OCI-LY7 (cell line): ENCODE measurements around the gene ANKLE1. TPM values are rescaled to one million over a fixed set of nuclear protein-coding genes. Genes with fewer than 3 reads are reported as not detected.

ENCODE experiments used
- BruUV-seq: library from RNA; stranded (reverse); fragments of 400-500 nt; replicated peaks from 2 replicates; lab custom pipeline; 2021; lab: Mats Ljungman, UMichigan
- CTCF ChIA-PET: fragments of 300-600 bp; sonication (Branson Sonifier 250); formaldehyde crosslinking; loops from one replicate; lab custom pipeline; 2022; ENCODE audit warnings: antibody characterized with exemption; ENCODE audit not compliant: unreplicated experiment; lab: Charles Lee
- POLR2A ChIA-PET: fragments of 300-600 bp; sonication (Branson Sonifier 250); formaldehyde crosslinking; loops from one replicate; lab custom pipeline; 2022; ENCODE audit warnings: antibody characterized with exemption; lab: Charles Lee
- DNase-seq: peaks from one replicate; pipeline ENCODE4 v3.0.0-alpha.2; 2015; ENCODE audit warnings: low spot score
- H2AFZ ChIP-seq: fragments of 200-600 bp; sonication (generic), shearing (Covaris generic); 2 replicates; pipeline ENCODE4 v1.6.1; 2014; ENCODE audit warnings: mild to moderate bottlenecking, antibody characterized with exemption, low read length, moderate library complexity
- H3K27ac ChIP-seq: fragments of 200-600 bp; sonication (generic); 2 replicates; pipeline ENCODE4 v1.5.1; 2014; ENCODE audit warnings: mixed run types, low read depth, mild to moderate bottlenecking, moderate library complexity, low read length, inconsistent platforms; ENCODE audit not compliant: poor library complexity, severe bottlenecking
- H3K36me3 ChIP-seq: fragments of 200-600 bp; sonication (generic); 2 replicates; pipeline ENCODE4 v1.6.1; 2014; ENCODE audit warnings: mild to moderate bottlenecking, antibody characterized with exemption, low read length, moderate library complexity, mixed read lengths; ENCODE audit not compliant: insufficient read depth
- H3K4me1 ChIP-seq: fragments of 200-600 bp; sonication (generic); 2 replicates; pipeline ENCODE4 v1.5.1; 2014; ENCODE audit warnings: mild to moderate bottlenecking, low read length; ENCODE audit not compliant: insufficient read depth, poor library complexity, severe bottlenecking
- H3K4me2 ChIP-seq: fragments of 200-600 bp; sonication (generic); 2 replicates; pipeline ENCODE4 v1.6.1; 2014; ENCODE audit warnings: mild to moderate bottlenecking, low read length
- H3K4me3 ChIP-seq: fragments of 200-600 bp; sonication (generic); 2 replicates; pipeline ENCODE4 v1.5.1; 2014; ENCODE audit warnings: mild to moderate bottlenecking, low read depth, low read length; ENCODE audit not compliant: poor library complexity, severe bottlenecking
- H3K79me2 ChIP-seq: fragments of 200-600 bp; sonication (generic); 2 replicates; pipeline ENCODE4 v1.6.1; 2016; ENCODE audit warnings: low read depth, mild to moderate bottlenecking, low read length, moderate library complexity, mixed read lengths; ENCODE audit not compliant: insufficient read depth
- H3K9me2 ChIP-seq: fragments of 200-600 bp; sonication (generic); 2 replicates; pipeline ENCODE4 v1.6.1; 2016; ENCODE audit warnings: mild to moderate bottlenecking, low read length, mixed read lengths; ENCODE audit not compliant: insufficient read depth
- H3K9me3 ChIP-seq: fragments of 200-600 bp; sonication (generic); 2 replicates; pipeline ENCODE4 v1.6.1; 2014; ENCODE audit warnings: mild to moderate bottlenecking, mixed run types, low read length, mixed read lengths
- H4K20me1 ChIP-seq: fragments of 200-600 bp; sonication (generic); 2 replicates; pipeline ENCODE4 v1.6.1; 2014; ENCODE audit warnings: mild to moderate bottlenecking, antibody characterized with exemption, low read length, moderate library complexity, mixed read lengths; ENCODE audit not compliant: insufficient read depth
- EZH2phosphoT487 ChIP-seq: fragments of 200-600 bp; sonication (generic); IDR thresholded peaks from 2 replicates; pipeline ENCODE4 v1.6.1; 2018; ENCODE audit warnings: low read depth, borderline replicate concordance, mild to moderate bottlenecking, mixed run types, antibody characterized with exemption, low read length, moderate library complexity, mixed read lengths
- intact Hi-C: fragments of 100-400 bp; cut with micrococcal nuclease; formaldehyde crosslinking; loops from one replicate; pipeline ENCODE4 v1.10.0; 2022; ENCODE audit not compliant: unreplicated experiment
- total RNA-seq, 2 experiments: library from RNA; depleted of rRNA in 1 of 2; stranded (reverse); fragments of >200 nt in 1 of 2; shearing (Covaris generic) in 1 of 2; gene quantifications; 2 replicates each; pipeline ENCODE4 v1.2.3, GENCODE V29; 2014 to 2022
- TF ChIP-seq, protein P1 (sequence below): fragments of 200-600 bp; sonication (generic); conservative IDR thresholded peaks from 2 replicates; pipeline ENCODE4 v1.5.1; 2014; ENCODE audit warnings: mild to moderate bottlenecking, antibody characterized with exemption, low read length, moderate library complexity, mixed read lengths

Gene ANKLE1
- total RNA-seq, 2 experiments from 2014 or later, result 45.1 to 59.4 TPM

DNA sequence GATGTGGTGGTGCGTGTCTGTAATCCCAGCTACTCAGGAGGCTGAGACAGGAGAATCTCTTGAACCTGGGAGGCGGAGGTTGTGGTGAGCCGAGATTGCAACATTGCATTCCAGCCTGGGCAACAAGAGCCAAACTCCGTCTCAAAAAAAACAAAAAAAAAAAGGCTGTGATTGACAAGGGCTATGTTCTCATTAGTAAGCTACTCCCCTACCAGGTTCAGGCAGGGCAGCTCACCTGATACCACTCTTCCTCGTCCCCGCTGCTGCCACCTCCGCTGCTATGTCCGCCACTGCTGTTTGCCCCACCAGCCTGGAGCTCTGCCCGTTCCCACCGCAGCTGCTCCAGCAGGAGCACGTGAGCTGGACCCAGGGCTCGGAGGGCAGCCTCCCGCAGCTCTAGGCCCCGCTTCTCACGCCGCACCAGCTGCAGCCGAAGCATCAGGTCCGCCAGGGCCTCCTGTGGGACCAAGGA lies 26.5 kb upstream of the ANKLE1 start:
- ChIA-PET CTCF (no interaction called here), POLR2A (no interaction called here)
- no TSS peak for BruUV-seq
- no peaks in the 10 kb centered on the region for H3K79me2 ChIP-seq
- no peak overlapping the region for H2AFZ ChIP-seq
- no peak for DNase-seq
- H3K4me2 ChIP-seq, result no peak overlapping the region
- no peaks in the 10 kb centered on the region for H3K9me2 ChIP-seq
- intact Hi-C loops, result no loop called here
- no peak overlapping the region for H3K27ac ChIP-seq
- H3K36me3 ChIP-seq, result no peaks in the 10 kb centered on the region
- no peak overlapping the region for H3K4me3 ChIP-seq
- no peaks in the 10 kb centered on the region for H4K20me1 ChIP-seq
- H3K9me3 ChIP-seq, result no peaks in the 10 kb centered on the region
- H3K4me1 ChIP-seq, result no peaks in the 10 kb centered on the region
- TF ChIP-seq EZH2phosphoT487, result no peak
- TF ChIP-seq, protein P1, sequence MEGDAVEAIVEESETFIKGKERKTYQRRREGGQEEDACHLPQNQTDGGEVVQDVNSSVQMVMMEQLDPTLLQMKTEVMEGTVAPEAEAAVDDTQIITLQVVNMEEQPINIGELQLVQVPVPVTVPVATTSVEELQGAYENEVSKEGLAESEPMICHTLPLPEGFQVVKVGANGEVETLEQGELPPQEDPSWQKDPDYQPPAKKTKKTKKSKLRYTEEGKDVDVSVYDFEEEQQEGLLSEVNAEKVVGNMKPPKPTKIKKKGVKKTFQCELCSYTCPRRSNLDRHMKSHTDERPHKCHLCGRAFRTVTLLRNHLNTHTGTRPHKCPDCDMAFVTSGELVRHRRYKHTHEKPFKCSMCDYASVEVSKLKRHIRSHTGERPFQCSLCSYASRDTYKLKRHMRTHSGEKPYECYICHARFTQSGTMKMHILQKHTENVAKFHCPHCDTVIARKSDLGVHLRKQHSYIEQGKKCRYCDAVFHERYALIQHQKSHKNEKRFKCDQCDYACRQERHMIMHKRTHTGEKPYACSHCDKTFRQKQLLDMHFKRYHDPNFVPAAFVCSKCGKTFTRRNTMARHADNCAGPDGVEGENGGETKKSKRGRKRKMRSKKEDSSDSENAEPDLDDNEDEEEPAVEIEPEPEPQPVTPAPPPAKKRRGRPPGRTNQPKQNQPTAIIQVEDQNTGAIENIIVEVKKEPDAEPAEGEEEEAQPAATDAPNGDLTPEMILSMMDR, result no peak

DNA sequence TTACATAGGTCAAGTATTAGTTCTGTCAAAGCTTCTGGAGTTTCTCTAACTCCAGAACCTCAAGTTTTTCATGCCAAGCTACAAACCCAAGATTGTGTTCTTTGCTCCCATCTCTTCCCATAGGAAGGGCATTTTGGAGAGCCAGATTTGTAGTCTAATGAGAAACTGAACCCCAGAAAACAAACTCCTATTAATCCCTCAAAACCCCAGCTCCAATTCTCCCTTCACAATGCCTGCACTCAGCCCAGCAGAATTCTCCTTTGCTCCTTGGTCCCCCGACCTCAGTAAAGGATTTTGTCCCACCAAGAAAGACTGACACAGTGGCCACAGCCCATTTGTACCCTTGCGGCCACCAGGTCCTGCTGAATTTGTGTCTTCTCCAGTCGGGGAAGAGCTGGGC lies 25.6 kb upstream of the ANKLE1 start:
- Histone ChIP-seq H3K36me3 (no peaks in the 10 kb centered on the region), H3K27ac (no peak overlapping the region), H3K4me3 (no peak overlapping the region), H3K79me2 (no peaks in the 10 kb centered on the region), H3K4me1 (peaks cover 7% of the 10 kb centered on the region), H3K9me2 (no peaks in the 10 kb centered on the region), H3K9me3 (no peaks in the 10 kb centered on the region), H3K4me2 (no peak overlapping the region), H4K20me1 (no peaks in the 10 kb centered on the region), H2AFZ (no peak overlapping the region)
- TF ChIP-seq EZH2phosphoT487, result no peak
- TF ChIP-seq, protein P1, result no peak
- intact Hi-C loops, result no loop called here
- BruUV-seq, result no TSS peak
- ChIA-PET CTCF (no interaction called here), POLR2A (interaction anchor here (0.7 kb wide), 1 partner anchor 11 kb away, joined by 3 read pairs; the partner anchor contains the start of gene BABAM1)
- DNase-seq, result no peak

DNA sequence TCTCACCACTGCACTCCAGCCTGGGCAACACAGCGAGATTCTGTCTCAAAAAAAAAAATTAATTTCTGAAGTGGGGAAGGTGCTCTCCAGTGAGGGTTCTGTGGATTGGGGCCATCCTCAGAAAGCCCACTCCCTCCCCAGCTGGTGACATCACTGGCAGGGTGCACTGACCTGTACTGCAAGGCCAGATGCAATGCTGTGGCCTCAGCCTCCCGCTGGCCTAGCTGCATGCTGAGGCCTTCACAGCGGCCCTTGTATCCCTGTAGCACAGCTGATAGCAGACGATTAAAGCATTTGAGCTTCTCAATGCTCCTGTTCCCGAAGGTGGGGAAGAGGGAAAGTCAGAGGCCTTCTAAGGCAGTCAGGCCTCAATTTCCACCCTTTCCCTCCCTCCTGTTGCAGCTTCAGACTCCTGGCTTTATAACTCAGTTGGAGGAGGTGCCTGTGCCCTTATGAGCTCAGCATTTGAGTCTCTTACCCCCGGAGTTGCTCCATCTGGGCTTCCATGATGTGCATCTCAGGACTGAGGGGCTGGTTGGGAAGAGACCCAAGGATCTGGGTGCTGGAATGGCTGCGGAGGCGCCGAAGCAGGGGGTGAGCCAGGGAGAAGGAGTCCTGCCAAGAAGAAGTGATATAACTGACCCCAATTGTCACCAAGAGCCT lies 22.5 kb upstream of the ANKLE1 start:
- peaks cover 21% of the 10 kb centered on the region for H3K4me1 ChIP-seq
- H4K20me1 ChIP-seq, result no peaks in the 10 kb centered on the region
- H3K9me2 ChIP-seq, result no peaks in the 10 kb centered on the region
- H3K9me3 ChIP-seq, result no peaks in the 10 kb centered on the region
- no peak overlapping the region for H3K4me3 ChIP-seq
- ChIA-PET POLR2A (interaction anchor here (0.7 kb wide), 2 partner anchors 11 to 28 kb away, joined by 3 read pairs; no protein-coding TSS in a partner anchor), CTCF (interaction anchor here (0.6 kb wide), 1 partner anchor 8 kb away, joined by 3 read pairs; no protein-coding TSS in a partner anchor)
- no peaks in the 10 kb centered on the region for H3K79me2 ChIP-seq
- intact Hi-C loops, result no loop called here
- no peak overlapping the region for H3K4me2 ChIP-seq
- H3K27ac ChIP-seq, result no peak overlapping the region
- BruUV-seq, result no TSS peak
- H3K36me3 ChIP-seq, result no peaks in the 10 kb centered on the region
- no peak for TF ChIP-seq EZH2phosphoT487
- TF ChIP-seq, protein P1, result no peak
- H2AFZ ChIP-seq, result no peak overlapping the region
- no peak for DNase-seq
